Motor neuron (in vitro differentiated cells): ENCODE data around the gene TST. TPM values are rescaled to one million over a fixed set of nuclear protein-coding genes. Genes with fewer than 3 reads are reported as not detected.
A peak's percentile ranks its signal among the peaks of the same experiment; 100 is the strongest.

Experiments
- ATAC-seq, 8 experiments: fragments of 200-7000 bp; cut with Tn5 transposase; replicated peaks in 6 of 8; 2 replicates each; pipeline ENCODE4 v1.8.0; 2021; ENCODE audit warnings: mild to moderate bottlenecking in 8 of 8, moderate library complexity in 8 of 8
- H3K27ac ChIP-seq, 2 donors: fragments of 250-450 bp; sonication (Bioruptor Pico); 2 replicates each; pipeline ENCODE4 v1.9.0; 2021; ENCODE audit warnings: antibody characterized with exemption in 2 of 2, mild to moderate bottlenecking in 2 of 2, moderate library complexity in 1 of 2
- H3K4me1 ChIP-seq, 2 donors: fragments of 250-450 bp; sonication (Bioruptor Pico); replicated peaks in 1 of 2; 2 replicates each; pipeline ENCODE4 v1.6.1; 2021; ENCODE audit warnings: antibody characterized with exemption in 2 of 2, mild to moderate bottlenecking in 2 of 2, moderate library complexity in 1 of 2
- H3K4me3 ChIP-seq, 5 donors: fragments of 250-450 bp; sonication (Bioruptor Pico); 2 replicates each; pipeline ENCODE4 v1.9.0; 2021; ENCODE audit warnings: antibody characterized with exemption in 5 of 5, mild to moderate bottlenecking in 5 of 5, moderate library complexity in 4 of 5
- WGBS, 10 experiments: fragments of 450-650 bp; shearing (Covaris generic); methylation state at CpG; one replicate each; pipeline ENCODE4 v1.0.0; 2022; 5-methylcytosine and 5-hydroxymethylcytosine counted together
- in situ Hi-C, 9 experiments: fragments of 400-800 bp; cut with MboI; loops; one replicate each; pipeline ENCODE4 v1.15.0; 2021; ENCODE audit warnings: low sequenced_read_pairs in 9 of 9, low pct_unique_long_range_greater_than_20kb in 2 of 9; ENCODE audit not compliant: unreplicated experiment in 9 of 9
- total RNA-seq, 8 experiments: library from RNA; unstranded; fragments of 300-600 nt; gene quantifications; 2 replicates each; pipeline versions ENCODE4 v1.2.3 to v1.2.4, GENCODE V29; 2022

TST gene
- total RNA-seq, 8 experiments from 2014 or later: 5.5 to 49.5 (median 10.3) TPM

GRCh38 chr22:36979016-36979910, 40.0 kb downstream of the TST start:
- peaks cover 0 to 4% of the 10 kb centered on the region in 2 donors for H3K4me1 ChIP-seq
- H3K4me3 ChIP-seq: no peak overlapping the region
- 50 to 100% (median 75%) methylated on average over 1 to 7 of the region's 13 CpGs; no CpG with 5 or more reads in 2 of the 10 experiments for WGBS, 10 experiments
- in situ Hi-C loops: loop anchor here in 2 of 9 experiments (10.0 to 25.0 kb wide), 3 partner anchors 104 to 442 kb away; partner anchors contain the start of genes IFT27 (in 2 of the 2) and EIF3D (in 1 of the 2)
- no peak for ATAC-seq
- H3K27ac ChIP-seq: no peak overlapping the region

- H3K27ac ChIP-seq: no peak overlapping the region
- H3K4me1 ChIP-seq: peaks cover 0 to 4% of the 10 kb centered on the region in 2 donors
- in situ Hi-C loops: loop anchor here in 2 of 9 experiments (10.0 to 25.0 kb wide), 3 partner anchors 103 to 441 kb away; partner anchors contain the start of genes IFT27 (in 2 of the 2) and EIF3D (in 1 of the 2)
- peak; percentile 81 to 94 (median 86) for ATAC-seq
- H3K4me3 ChIP-seq: peak overlapping the region; percentile 4 to 14 (median 4)
- WGBS, 10 experiments: 0 to 50% (median 7%) methylated on average over 2 to 13 of the region's 18 CpGs
These were observed 41.1 kb downstream of the TST start for GRCh38 chr22:36977947-36978660.

- peak; percentile 31 to 80 (median 46) for ATAC-seq
- no peak overlapping the region for H3K27ac ChIP-seq
- H3K4me3 ChIP-seq: peak overlapping the region in 4 of 5 donors; percentile 4 to 14 (median 7)
- in situ Hi-C loops: loop anchor here in 2 of 9 experiments (10.0 to 25.0 kb wide), 3 partner anchors 103 to 440 kb away; partner anchors contain the start of genes IFT27 (in 2 of the 2) and EIF3D (in 1 of the 2)
- H3K4me1 ChIP-seq: peaks cover 0 to 4% of the 10 kb centered on the region in 2 donors
- WGBS, 10 experiments: 0 to 75% (median 48%) methylated on average over 2 to 8 of the region's 13 CpGs; no CpG with 5 or more reads in 1 of the 10 experiments
These were observed 41.8 kb downstream of the TST start for GRCh38 chr22:36977401-36977861.

- WGBS, 10 experiments: 40 to 100% (median 78%) methylated on average over 1 to 4 of the region's 4 CpGs; no CpG with 5 or more reads in 6 of the 10 experiments
- Histone ChIP-seq H3K4me1 (peaks cover 0 to 4% of the 10 kb centered on the region in 2 donors), H3K27ac (no peak overlapping the region), H3K4me3 (no peak overlapping the region)
- in situ Hi-C loops: loop anchor here in 2 of 9 experiments (10.0 to 25.0 kb wide), 3 partner anchors 102 to 439 kb away; partner anchors contain the start of genes IFT27 (in 2 of the 2) and EIF3D (in 1 of the 2)
- ATAC-seq: no peak
These were observed 42.6 kb downstream of the TST start for GRCh38 chr22:36976606-36977005.

- Histone ChIP-seq H3K4me3 (no peak overlapping the region), H3K4me1 (no peaks in the 10 kb centered on the region), H3K27ac (no peak overlapping the region)
- 35 to 100% (median 80%) methylated on average over 1 to 10 of the region's 19 CpGs for WGBS, 10 experiments
- in situ Hi-C loops: loop anchor here in 1 of 9 experiments (10.0 kb wide), 1 partner anchor 97 kb away; no protein-coding TSS in a partner anchor
- ATAC-seq: peak in 1 of 8 experiments; percentile 26
These were observed 47.7 kb downstream of the TST start for GRCh38 chr22:36971341-36972125.

- in situ Hi-C loops: no loop called here
- Histone ChIP-seq H3K4me1 (no peaks in the 10 kb centered on the region), H3K27ac (no peak overlapping the region), H3K4me3 (no peak overlapping the region)
- WGBS, 10 experiments: 12 to 100% (median 82%) methylated on average over 1 to 5 of the region's 5 CpGs
- no peak for ATAC-seq
These were observed 50.8 kb downstream of the TST start for GRCh38 chr22:36968249-36968964.

GRCh38 chr22:36966851-36967540, 52.3 kb downstream of the TST start:
- Histone ChIP-seq H3K27ac (no peak overlapping the region), H3K4me3 (no peak overlapping the region), H3K4me1 (no peaks in the 10 kb centered on the region)
- 50 to 100% (median 76%) methylated on average over 1 to 8 of the region's 11 CpGs; no CpG with 5 or more reads in 2 of the 10 experiments for WGBS, 10 experiments
- in situ Hi-C loops: no loop called here
- peak in 2 of 8 experiments; percentile 39 to 45 for ATAC-seq

GRCh38 chr22:36965696-36966095, 53.6 kb downstream of the TST start:
- no peak overlapping the region for H3K4me3 ChIP-seq
- H3K4me1 ChIP-seq: no peaks in the 10 kb centered on the region
- ATAC-seq: no peak
- in situ Hi-C loops: no loop called here
- H3K27ac ChIP-seq: no peak overlapping the region
- 0 to 80% (median 39%) methylated on average over 1 to 2 of the region's 2 CpGs; no CpG with 5 or more reads in 5 of the 10 experiments for WGBS, 10 experiments

GRCh38 chr22:36964106-36964505, 55.1 kb downstream of the TST start:
- in situ Hi-C loops: no loop called here

GRCh38 chr22:36963302-36963701, 55.9 kb downstream of the TST start:
- Histone ChIP-seq H3K4me1 (no peaks in the 10 kb centered on the region), H3K27ac (no peak overlapping the region), H3K4me3 (no peak overlapping the region)
- in situ Hi-C loops: no loop called here
- 17 to 100% (median 58%) methylated on average over 1 to 2 of the region's 2 CpGs; no CpG with 5 or more reads in 4 of the 10 experiments for WGBS, 10 experiments
- no peak for ATAC-seq

More at GRCh38 chr22:36964106-36964505, 55.1 kb downstream of the TST start:
- H3K27ac ChIP-seq: no peak overlapping the region
- ATAC-seq: peak in 3 of 8 experiments; percentile 18 to 70 (median 39)
- no peak overlapping the region for H3K4me3 ChIP-seq
- no peaks in the 10 kb centered on the region for H3K4me1 ChIP-seq

- in situ Hi-C loops: no loop called here
- Histone ChIP-seq H3K4me3 (no peak overlapping the region), H3K4me1 (no peaks in the 10 kb centered on the region), H3K27ac (no peak overlapping the region)
- WGBS, 10 experiments: 0 to 88% (median 57%) methylated on average over 1 to 3 of the region's 3 CpGs
- ATAC-seq: no peak
These were observed 57.6 kb downstream of the TST start for GRCh38 chr22:36961626-36962025.
